Fibroblast of peridontal ligament (primary cell): ENCODE measurements around the gene CARD10.
"Not testable (repeated sequence)": the region's sequence is repeated elsewhere in the genome, so short reads cannot be mapped to it uniquely, and the experiment has no call there.

Experiments used
- DNase-seq: peaks from one replicate; pipeline ENCODE4 v3.0.0-alpha.2; 2010; ENCODE audit errors: extremely low read depth

CARD10 gene

DNA sequence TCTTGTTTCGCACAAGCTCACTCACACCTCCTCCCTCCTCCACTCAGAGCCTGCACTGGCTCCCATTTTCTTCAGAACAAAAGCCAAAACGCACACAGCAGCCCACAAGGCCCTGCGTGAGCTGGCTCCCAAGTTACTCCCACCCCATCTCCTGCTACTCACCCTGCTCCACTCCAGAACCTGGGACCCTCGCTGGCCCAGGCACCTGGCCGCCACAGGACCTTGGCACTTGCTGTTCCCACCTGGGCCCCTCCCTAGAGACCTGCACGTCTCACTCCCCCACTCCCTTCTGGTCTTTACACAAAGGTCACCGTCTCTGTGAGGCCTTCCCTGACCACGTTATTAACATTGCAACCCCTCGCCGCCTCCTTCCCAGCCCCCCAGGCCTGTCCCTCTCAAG, 32.1 kb downstream of the CARD10 start:
- no peak for DNase-seq

- peak; percentile 4 for DNase-seq
Measured at GRCh38 chr22:37486224-37486845, 32.9 kb downstream of the CARD10 start, which contains the start of gene MFNG. Gene MFNG (minus strand): TSS chr22:37486384. CDS start chr22:37486177, 207 bp downstream.

DNA sequence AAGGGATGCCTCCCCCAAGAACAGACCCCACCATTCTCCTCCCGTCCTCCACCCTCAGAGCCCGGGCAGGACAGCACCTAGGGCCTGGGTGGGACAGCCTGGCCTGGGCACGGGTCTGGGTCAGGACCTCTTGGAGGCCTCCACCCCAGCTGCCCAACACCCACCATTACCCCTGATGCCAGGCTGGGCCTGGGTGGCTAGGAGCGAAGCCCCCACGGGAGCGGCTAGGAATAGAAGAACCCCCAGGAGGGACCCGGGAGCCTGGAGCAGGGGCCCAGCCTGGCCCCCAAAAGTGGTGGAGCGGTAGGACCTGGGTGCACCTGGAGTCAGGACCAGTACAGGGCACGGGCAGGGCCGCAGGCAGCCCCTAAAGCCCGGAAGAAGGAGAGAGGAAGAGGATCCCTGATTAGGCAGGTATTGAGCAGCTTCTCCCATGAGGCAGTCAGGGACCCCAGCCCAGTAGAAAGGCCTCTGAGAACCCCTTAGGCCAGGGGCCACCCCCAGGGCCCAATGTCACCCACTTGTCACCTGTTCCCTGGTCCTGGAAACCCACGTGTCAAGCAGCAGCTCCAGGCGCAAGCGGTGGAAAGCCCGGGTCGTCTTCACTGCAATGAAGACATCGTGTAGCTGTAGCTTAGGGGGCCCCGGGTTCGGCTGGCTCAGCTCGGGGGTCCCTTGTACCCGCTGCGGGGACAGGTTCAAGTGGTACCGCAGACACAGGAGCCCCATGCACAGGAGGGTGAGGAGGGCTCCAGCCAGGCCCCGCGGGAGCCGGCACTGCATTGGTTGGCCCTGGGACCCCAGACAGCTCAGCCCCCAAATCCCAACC, 33.6 kb downstream of the CARD10 start:
- no peak for DNase-seq

GRCh38 chr22:37484480-37485394, 34.5 kb downstream of the CARD10 start:
- DNase-seq, result no peak

- no peak for DNase-seq
Measured at GRCh38 chr22:37483050-37483449, 36.2 kb downstream of the CARD10 start.

DNA sequence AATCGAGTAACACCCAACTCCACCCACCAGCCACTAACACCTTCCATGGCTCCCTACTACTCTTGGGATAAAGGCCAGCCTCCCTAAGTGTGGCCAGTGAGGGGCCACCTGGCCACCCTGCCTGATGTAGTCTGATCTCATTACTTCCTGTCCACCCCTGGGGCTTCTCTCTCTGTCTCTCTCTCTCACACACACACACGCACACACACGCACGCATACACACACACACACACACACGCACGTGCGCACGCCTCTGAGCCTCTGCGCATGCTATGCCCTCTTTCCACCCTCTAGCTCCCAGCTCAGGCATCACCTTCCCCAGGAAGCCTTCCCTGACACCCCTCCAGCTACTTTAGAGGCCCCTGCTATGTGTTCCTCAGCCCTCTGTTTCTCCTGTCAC, 37.0 kb downstream of the CARD10 start:
- DNase-seq, result no peak

DNA sequence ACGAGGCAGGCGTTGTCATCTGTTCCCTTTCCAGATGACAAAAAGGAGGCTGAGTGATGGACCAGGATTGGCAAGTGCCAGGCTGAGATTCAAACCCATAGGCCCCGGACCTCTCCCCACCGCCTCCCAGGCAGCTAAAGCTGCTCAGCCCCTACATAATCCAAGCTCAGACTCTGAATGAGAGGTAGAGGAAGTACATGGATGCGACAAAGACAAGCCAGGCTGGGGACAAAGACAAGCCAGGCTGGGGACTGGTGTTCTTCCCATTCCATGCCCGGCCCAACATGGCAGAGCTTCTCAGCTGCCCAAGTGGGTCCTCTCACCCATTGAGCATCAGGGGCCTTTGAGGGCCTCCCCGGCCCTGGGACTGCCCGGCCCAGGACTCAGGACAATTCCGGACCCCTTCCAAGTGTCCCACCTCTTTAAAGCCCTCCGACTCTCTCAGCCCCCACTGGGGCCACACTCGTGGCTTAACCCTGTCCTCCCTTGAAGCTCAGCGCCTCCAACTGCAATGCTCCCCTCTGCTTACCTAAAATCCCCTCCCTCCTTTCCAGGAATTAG, 37.8 kb downstream of the CARD10 start:
- no peak for DNase-seq

DNA sequence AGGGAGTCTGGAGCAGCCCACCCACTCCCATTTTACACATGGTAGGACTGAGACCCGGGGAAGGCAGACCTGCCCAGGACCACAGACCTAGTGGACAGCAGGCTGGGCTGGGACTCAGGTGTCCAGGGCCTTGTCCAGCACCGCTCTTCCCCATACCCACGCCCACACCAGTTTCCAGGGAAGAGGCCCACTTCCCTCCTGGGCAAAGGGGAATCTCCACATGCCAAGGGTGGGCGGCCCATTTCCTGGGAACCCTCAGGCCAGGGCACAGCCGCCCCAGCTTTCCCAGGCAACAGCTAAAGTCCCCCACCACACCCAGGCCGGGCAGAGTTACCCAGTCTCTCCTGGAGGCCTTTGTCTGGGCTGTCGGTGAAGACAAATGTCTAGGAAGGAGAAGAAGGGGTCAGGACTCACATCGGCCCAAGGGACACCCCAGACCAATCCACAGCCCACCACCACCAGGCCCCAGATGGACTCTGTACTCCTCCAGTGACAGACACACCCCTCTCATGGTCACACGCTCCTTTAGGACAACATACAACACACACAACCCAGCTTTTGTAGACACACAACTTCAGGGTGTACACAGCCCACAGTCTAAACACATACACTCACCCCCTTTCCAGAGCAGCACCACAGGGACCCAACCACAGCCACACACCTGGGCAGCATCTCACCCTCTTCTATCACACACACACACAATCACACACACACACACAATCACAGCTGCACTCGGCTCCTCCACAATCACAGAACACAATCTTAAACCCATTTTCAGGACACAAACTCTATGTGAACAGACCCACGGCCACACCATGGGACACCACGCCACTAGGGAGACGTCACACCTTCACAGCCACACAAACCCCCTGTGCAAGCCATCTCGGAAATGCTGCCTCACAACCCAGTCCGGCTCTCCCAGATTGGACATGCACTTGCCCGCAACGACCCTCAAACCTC, 38.5 kb downstream of the CARD10 start:
- DNase-seq, result no peak

DNA sequence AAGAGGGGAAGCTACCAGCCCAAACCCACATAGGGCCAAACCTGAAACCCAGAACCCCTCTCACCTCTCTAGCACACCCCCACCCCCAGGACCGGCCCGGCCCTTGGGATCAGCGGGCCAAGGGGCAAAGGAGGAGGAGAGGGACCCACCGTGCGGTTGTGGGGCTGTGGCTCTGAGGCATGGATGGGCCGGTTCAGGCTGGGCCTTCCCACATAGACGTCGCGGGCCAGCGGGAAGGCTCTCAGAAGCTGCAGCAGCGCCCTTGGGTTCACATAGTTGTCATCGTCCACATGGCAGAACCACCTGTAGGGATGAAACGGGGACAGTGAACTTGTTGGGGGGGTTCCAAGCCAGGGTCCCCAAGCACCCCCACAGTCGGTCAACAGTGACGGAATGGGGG, 40.0 kb downstream of the CARD10 start:
- DNase-seq, result no peak

- no peak for DNase-seq
Measured at GRCh38 chr22:37476389-37477329, 42.6 kb downstream of the CARD10 start.

- DNase-seq, result no peak
Measured at GRCh38 chr22:37474447-37475090, 44.6 kb downstream of the CARD10 start.

- DNase-seq, result no peak
Measured at GRCh38 chr22:37473437-37473946, 45.7 kb downstream of the CARD10 start.

- peak; percentile 10 for DNase-seq
Measured at GRCh38 chr22:37472418-37473006, 46.7 kb downstream of the CARD10 start.

DNA sequence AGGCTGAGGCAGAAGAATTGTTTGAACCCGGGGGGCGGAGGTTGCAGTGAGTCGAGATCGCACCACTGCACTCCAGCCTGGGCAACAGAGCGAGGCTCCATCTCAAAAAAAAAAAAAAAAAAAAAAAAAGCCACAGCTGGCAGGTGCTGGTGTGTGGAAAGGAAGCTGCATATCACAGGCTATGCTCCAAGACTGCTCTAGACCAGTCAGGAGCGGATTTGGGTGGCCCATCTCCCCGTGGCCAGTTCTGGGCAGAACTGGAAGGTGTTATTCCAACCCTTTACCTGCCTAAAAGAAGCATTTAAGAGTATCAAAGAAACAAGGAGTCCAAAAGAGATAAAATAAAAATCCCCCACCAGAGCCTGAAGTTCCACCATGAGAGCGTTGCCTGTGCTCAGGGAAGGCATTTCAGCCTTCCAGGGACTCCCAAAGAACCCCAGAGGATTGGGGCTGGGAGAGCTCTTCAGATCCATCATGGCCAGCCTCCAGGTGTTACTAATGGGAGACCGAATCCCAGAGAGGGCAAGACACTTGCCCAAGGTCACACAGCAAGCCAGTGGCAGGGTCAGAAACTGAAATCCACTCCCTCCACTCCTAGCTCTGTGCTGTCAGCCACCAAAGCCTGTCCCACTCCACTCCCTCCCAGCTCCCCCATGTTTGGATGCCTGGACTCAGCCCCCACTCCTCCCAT, 47.3 kb downstream of the CARD10 start:
- DNase-seq, result no peak

DNA sequence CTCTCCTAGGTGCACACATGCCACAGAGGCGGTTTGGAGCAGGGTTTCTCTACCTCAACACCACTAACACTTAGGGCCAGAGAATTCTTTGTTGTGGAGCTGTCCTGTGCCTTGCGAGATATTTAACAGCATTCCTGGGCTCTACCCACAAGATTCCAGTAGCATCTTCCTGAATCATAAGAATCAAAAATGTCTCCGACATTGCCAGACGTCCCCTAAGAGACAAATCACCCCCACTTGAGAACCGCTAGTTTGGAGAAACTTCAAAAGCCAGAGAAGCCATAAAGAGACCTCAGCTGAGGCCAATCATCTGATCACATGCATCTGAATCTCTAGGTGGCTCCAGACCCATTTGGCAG, 49.1 kb downstream of the CARD10 start:
- no peak for DNase-seq

DNA sequence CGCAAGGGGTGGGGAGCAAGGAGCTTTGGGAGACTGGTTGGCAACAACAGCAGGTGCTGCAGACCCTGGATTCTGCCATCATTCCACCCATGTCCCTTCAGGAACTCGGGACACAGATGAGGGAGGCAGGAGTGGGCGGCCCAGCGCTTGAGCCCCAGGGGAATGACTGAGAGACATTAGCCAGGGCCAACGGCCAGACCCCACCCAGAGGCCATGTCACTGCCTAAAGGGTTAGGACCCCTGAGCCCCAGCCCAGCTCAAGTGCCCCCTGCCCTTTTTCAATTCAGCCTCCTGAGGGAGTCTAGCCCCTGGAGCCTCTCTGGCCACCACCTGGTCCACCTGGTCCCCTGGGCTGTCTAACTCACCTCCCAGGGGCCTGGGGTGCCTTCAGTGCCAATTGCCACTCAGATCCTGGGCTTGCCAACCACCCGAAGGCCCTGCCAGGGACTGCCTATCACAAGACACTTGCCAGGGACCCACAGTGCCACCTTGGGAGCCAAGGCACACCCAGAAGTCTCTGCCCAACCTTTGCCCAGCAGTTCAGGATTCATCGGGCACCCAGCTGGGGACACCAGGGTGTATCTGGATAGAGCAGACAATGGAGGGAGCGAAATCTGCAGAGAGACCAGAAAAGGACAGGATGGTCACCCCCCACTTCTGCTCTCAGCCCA, 49.7 kb downstream of the CARD10 start:
- no peak for DNase-seq

- DNase-seq, result not testable (repeated sequence)
Measured at GRCh38 chr22:37468201-37468695, 51.0 kb downstream of the CARD10 start.
